Fibroblast of the aortic adventitia (primary cell): ENCODE results near the gene UBE2S. TPM values are rescaled to one million over a fixed set of nuclear protein-coding genes. Genes with fewer than 3 reads are reported as not detected.

Experiments
- DNase-seq: peaks from one replicate; pipeline ENCODE4 v3.0.0-alpha.2; 2010; ENCODE audit warnings: low read depth
- H3K4me3 ChIP-seq: 2 replicates; pipeline ENCODE4 v1.5.1; 2011; ENCODE audit warnings: low read depth, mild to moderate bottlenecking, control low read depth, low read length, moderate library complexity
- CTCF ChIP-seq: IDR thresholded peaks from 2 replicates; pipeline ENCODE4 v1.5.1; 2011; ENCODE audit warnings: mild to moderate bottlenecking, low read length, control low read depth, inconsistent platforms; ENCODE audit not compliant: insufficient read depth
- total RNA-seq: library from RNA; depleted of rRNA; stranded (reverse); fragments of >200 nt; gene quantifications from 2 replicates; pipeline ENCODE4 v1.2.3, GENCODE V29; 2012; ENCODE audit warnings: low replicate concordance

UBE2S gene
- total RNA-seq, 1 donor = 65.4 TPM

GRCh38 chr19:55437410-55437809 lies 29.8 kb upstream of the UBE2S start:
- peak; percentile 63 for DNase-seq
- no peak for TF ChIP-seq CTCF
- H3K4me3 ChIP-seq = no peak overlapping the region

GRCh38 chr19:55436847-55437246 lies 29.3 kb upstream of the UBE2S start:
- no peak for DNase-seq
- TF ChIP-seq CTCF = no peak
- no peak overlapping the region for H3K4me3 ChIP-seq

GRCh38 chr19:55435020-55435419 lies 27.4 kb upstream of the UBE2S start:
- no peak overlapping the region for H3K4me3 ChIP-seq
- no peak for DNase-seq
- TF ChIP-seq CTCF = no peak

- no peak overlapping the region for H3K4me3 ChIP-seq
- DNase-seq = no peak
- TF ChIP-seq CTCF = no peak
Measured at GRCh38 chr19:55434356-55434919, 26.9 kb upstream of the UBE2S start.

- no peak for DNase-seq
- TF ChIP-seq CTCF = no peak
- no peak overlapping the region for H3K4me3 ChIP-seq
Measured at GRCh38 chr19:55433292-55433691, 25.7 kb upstream of the UBE2S start.

GRCh38 chr19:55432241-55432959 lies 24.8 kb upstream of the UBE2S start:
- no peak overlapping the region for H3K4me3 ChIP-seq
- no peak for TF ChIP-seq CTCF
- no peak for DNase-seq
